Left ventricle myocardium superior (tissue), 1 donor: ENCODE measurements around the gene GRM6. TPM values are rescaled to one million over a fixed set of nuclear protein-coding genes. Genes with fewer than 3 reads are reported as not detected.

Source experiments
- ATAC-seq: fragments of 200-7000 bp; cut with Tn5 transposase; one replicate; pipeline ENCODE4 v1.9.1; 2020; ENCODE audit warnings: mild to moderate bottlenecking, moderate library complexity
- DNase-seq: peaks from one replicate; pipeline ENCODE4 v3.0.0-alpha.2; 2020
- intact Hi-C: fragments of 100-400 bp; cut with micrococcal nuclease; formaldehyde crosslinking; loops from one replicate; pipeline ENCODE4 v1.11.0; 2022
- total RNA-seq: library from RNA; stranded (reverse); fragmentation: NEBNext Ultra II Directional; extraction: Animal tissue kit (Norgen Biotek cat#: 25700); gene quantifications from one replicate; pipeline ENCODE4 v1.2.1, GENCODE V29; 2021
- donor health status: DM: no; HTN: yes; CAD: no; lungs with severe emphysema.

Gene GRM6
- total RNA-seq, 1 donor from 2014 or later = not detected

GRCh38 chr5:178986326-178986960, 8.7 kb downstream of the GRM6 start:
- DNase-seq (no peak), ATAC-seq (no peak)
- intact Hi-C loops = no loop called here

- DNase-seq = no peak
- intact Hi-C loops = no loop called here
- no peak for ATAC-seq
Observed at GRCh38 chr5:178984145-178985072, 10.7 kb downstream of the GRM6 start.

- intact Hi-C loops = no loop called here
Observed at GRCh38 chr5:178983728-178984127, 11.4 kb downstream of the GRM6 start.

GRCh38 chr5:178982941-178983340, 12.2 kb downstream of the GRM6 start:
- DNase-seq = no peak
- intact Hi-C loops = no loop called here
- no peak for ATAC-seq

More at GRCh38 chr5:178983728-178984127, 11.4 kb downstream of the GRM6 start:
- DNase-seq (no peak), ATAC-seq (no peak)

- no peak for ATAC-seq
- intact Hi-C loops = no loop called here
- no peak for DNase-seq
Observed at GRCh38 chr5:178981381-178981780, 13.7 kb downstream of the GRM6 start.

- ATAC-seq = no peak
- intact Hi-C loops = no loop called here
- no peak for DNase-seq
Observed at GRCh38 chr5:178965465-178966055, 29.6 kb downstream of the GRM6 start.

- intact Hi-C loops = no loop called here
Observed at GRCh38 chr5:178941361-178941760, 53.8 kb downstream of the GRM6 start.

GRCh38 chr5:178940569-178941360, 54.4 kb downstream of the GRM6 start, which contains the start of gene ZNF454:
TSS of gene ZNF454 (plus strand) at chr5:178941198. CDS start at chr5:178942792, 1,594 bp downstream.
- DNase-seq = peak; percentile 95
- intact Hi-C loops = no loop called here
- peak; percentile 100 for ATAC-seq

More at GRCh38 chr5:178941361-178941760, 53.8 kb downstream of the GRM6 start:
- peak; percentile 53 for DNase-seq
- ATAC-seq = peak; percentile 42

GRCh38 chr5:178931846-178932760, 63.0 kb downstream of the GRM6 start:
- ATAC-seq = no peak

More at GRCh38 chr5:178931846-178932760, 63.0 kb downstream of the GRM6 start:
- intact Hi-C loops = no loop called here
- DNase-seq = no peak

Other genes starting within 250 kb of the GRM6 start
- gene ZNF354B, start 135.4 kb downstream of the GRM6 start, total RNA-seq = 8.6 TPM
- 0.67 TPM for gene ZFP2, start 99.4 kb downstream of the GRM6 start, total RNA-seq
- gene ZNF454, start 54.1 kb downstream of the GRM6 start, total RNA-seq = 2.3 TPM
- 4.6 TPM for gene ZNF879, start 28.5 kb upstream of the GRM6 start, total RNA-seq
- gene ZNF354C, start 65.1 kb upstream of the GRM6 start, total RNA-seq = 5.4 TPM